ENCODE results near the gene SLC10A6. TPM values are rescaled to one million over a fixed set of nuclear protein-coding genes. Genes with fewer than 3 reads are reported as not detected.

The SLC10A6 gene
- total RNA-seq, 2 donors from 2014 or later: 2.8 to 3.6 TPM

DNA sequence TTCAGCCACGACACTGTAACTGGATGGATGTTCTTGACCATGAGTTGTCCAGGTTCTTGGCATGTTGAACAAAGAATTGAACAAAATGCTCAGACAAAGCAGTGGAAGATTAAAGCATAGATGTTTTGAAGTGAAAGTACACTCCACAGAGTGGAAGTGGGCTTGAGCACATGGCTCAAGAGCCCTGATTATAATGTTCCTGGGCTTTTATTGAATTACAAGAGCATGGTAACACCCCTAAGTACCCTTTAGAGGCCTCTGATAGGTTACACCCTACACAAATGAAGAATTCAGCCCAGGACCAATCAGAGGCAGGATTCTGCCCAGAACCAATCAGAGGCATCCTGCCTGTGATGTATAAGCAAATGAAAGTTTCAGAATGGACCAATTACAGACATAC is 33.5 kb downstream of the SLC10A6 start:
- DNase-seq (ENCODE audit: low spot score): no peak
- intact Hi-C loops (cut with DNase I): no loop called here

DNA sequence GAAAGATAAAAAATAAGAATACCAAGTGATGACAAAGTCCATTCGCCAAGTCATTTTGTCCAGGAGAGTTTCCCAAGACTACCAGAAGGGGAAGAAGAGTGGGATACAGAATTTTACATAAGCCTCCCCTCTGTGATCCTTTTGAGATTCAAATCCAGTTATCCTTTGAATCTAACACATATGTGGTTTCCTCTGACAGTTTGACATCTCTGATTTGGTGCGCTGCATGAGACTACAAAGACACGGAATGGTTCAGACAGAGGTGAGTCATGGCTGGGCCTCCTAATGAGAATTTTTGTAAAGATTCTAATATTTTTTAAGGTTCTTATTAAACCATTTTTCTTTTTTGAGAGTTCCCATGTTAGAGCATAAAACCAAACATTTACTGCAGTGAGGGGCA is 38.3 kb downstream of the SLC10A6 start:
- intact Hi-C loops (cut with DNase I): no loop called here
- DNase-seq (ENCODE audit: low spot score): no peak

DNA sequence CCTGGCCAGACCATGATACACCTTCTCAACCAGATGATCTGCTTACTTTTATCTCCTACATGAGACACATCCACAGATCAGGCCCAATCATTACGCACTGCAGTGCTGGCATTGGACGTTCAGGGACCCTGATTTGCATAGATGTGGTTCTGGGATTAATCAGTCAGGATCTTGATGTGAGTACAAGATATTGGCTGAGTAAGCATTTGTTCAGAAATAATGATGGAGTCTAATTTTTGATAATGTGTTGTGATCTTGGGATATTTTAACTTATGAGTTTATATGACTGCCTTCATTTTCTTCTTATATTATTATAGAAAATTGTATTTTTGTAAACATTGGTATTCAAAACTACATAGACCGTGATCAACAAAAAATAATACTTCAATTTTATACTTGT is 39.4 kb downstream of the SLC10A6 start:
- intact Hi-C loops (cut with DNase I): no loop called here
- DNase-seq (ENCODE audit: low spot score): no peak

DNA sequence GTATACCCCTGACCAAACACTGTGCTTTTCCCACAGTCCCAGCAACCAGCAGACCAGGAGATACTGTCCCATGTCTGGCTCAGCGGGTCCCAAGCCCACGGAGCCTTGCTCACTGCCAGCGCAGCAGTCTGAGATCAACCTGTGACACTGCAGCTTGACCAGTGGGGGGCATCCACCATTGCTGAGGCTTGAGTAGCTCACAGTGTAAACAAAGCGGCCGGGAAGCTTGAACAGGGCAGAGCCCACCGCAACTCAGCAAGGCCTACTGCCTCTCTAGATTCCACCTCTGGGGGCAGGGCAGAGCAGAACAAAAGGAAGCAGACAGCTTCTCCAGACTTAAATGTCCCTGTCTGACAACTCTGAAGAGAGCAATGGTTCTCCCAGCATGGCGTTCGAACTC is 58.1 kb downstream of the SLC10A6 start:
- no peak for DNase-seq (ENCODE audit: low spot score)
- intact Hi-C loops (cut with DNase I): no loop called here

DNA sequence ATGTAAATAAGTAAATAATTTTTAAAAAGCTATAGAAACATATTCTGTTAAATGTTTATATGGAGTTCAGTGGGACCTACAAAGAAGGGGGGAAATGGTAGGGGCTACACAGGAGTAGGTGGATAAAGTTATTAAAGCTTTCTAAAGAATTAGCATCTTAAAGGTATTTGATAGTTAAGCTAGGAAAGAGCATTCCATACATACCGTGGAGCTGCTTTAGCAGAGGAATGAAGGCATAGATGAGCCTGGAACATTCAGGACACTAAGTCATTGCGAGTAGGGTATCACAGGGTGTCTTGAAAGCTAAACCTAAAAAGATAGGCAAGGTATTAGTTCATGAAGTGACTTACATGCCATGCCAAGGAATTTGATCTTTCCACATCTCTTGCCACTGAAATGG is 60.4 kb downstream of the SLC10A6 start:
- no peak for DNase-seq (ENCODE audit: low spot score)
- intact Hi-C loops (cut with DNase I): no loop called here

DNA sequence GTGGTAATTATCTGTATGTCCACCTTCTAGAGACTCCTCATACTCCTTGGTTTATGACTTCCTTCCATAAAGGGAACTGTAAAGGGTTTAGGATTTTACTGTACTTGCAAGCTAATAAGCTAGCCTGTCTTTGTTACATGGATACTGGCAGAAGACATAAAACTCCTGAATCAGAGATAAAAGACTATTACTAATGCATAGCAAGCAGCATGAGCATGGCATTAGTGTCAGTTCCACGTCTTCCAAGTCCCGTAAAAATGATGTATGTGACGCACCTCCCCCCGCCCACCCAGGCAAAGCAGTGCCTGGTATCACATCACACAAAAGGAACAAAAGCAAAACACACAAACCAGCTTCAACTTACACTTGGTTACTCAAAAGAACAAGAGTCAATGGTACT is 71.0 kb downstream of the SLC10A6 start:
- no peak for DNase-seq (ENCODE audit: low spot score)
- intact Hi-C loops (cut with DNase I): no loop called here

DNA sequence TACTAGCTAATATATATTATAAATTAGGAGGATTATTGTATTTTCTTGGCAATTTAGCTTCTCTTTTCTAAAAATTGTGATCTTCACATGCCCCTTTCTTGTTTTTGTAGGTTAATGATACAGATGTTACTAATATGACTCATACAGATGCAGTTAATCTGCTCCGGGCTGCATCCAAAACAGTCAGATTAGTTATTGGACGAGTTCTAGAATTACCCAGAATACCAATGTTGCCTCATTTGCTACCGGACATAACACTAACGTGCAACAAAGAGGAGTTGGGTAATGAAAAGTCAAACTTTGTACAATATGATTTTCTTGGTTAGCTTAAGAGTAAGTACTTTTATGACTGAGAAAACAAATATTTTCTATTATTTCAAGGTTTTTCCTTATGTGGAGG is 74.1 kb downstream of the SLC10A6 start:
- intact Hi-C loops (cut with DNase I): no loop called here
- DNase-seq (ENCODE audit: low spot score): no peak

Other genes with a start within 250 kb of the SLC10A6 start
- gene C4orf36, start 43.0 kb upstream of the SLC10A6 start, total RNA-seq: under 1 TPM; 0.57 to 0.93 TPM
- gene AFF1, start 85.6 kb upstream of the SLC10A6 start, total RNA-seq: 10 to 100 TPM; 89.5 to 97.5 TPM